GM23248 (cell line): Measurements from ENCODE around the gene MUC12. TPM values are rescaled to one million over a fixed set of nuclear protein-coding genes. Genes with fewer than 3 reads are reported as not detected.
"Not testable (repeated sequence)": the region's sequence is repeated elsewhere in the genome, so short reads cannot be mapped to it uniquely, and the experiment has no call there.

Experiments
- DNase-seq: peaks from one replicate; pipeline ENCODE4 v3.0.0-alpha.2; 2015
- H2AFZ ChIP-seq: fragments of 200-600 bp; sonication (generic); 2 replicates; pipeline ENCODE4 v1.6.1; 2016; ENCODE audit warnings: antibody characterized with exemption
- H3F3A ChIP-seq: fragments of 200-600 bp; sonication (generic); 2 replicates; pipeline ENCODE4 v1.6.1; 2016; ENCODE audit warnings: mild to moderate bottlenecking, antibody characterized with exemption, mixed run types; ENCODE audit not compliant: insufficient read depth
- H3K27ac ChIP-seq: fragments of 200-600 bp; sonication (generic); 2 replicates; pipeline ENCODE4 v1.5.1; 2016; ENCODE audit warnings: mild to moderate bottlenecking
- H3K27me3 ChIP-seq: fragments of 200-600 bp; sonication (generic); replicated peaks from 2 replicates; pipeline ENCODE4 v1.6.1; 2016; ENCODE audit warnings: mild to moderate bottlenecking; ENCODE audit not compliant: insufficient read depth
- H3K36me3 ChIP-seq: fragments of 200-600 bp; sonication (generic); 2 replicates; pipeline ENCODE4 v1.6.1; 2016; ENCODE audit warnings: low read depth, mild to moderate bottlenecking
- H3K4me1 ChIP-seq: fragments of 200-600 bp; sonication (generic); 2 replicates; pipeline ENCODE4 v1.6.1; 2016; ENCODE audit warnings: mild to moderate bottlenecking; ENCODE audit not compliant: insufficient read depth
- H3K4me2 ChIP-seq: fragments of 200-600 bp; sonication (generic); one replicate; pipeline ENCODE4 v1.6.1; 2016; ENCODE audit warnings: mild to moderate bottlenecking; ENCODE audit not compliant: unreplicated experiment
- H3K4me3 ChIP-seq: fragments of 200-600 bp; sonication (generic); 2 replicates; pipeline ENCODE4 v1.5.1; 2016; ENCODE audit warnings: mild to moderate bottlenecking
- H3K79me2 ChIP-seq: fragments of 200-600 bp; sonication (generic); 2 replicates; pipeline ENCODE4 v1.6.1; 2016; ENCODE audit warnings: mild to moderate bottlenecking; ENCODE audit not compliant: insufficient read depth
- H3K9ac ChIP-seq: fragments of 200-600 bp; sonication (generic); 2 replicates; pipeline ENCODE4 v1.6.1; 2016; ENCODE audit warnings: mild to moderate bottlenecking
- H3K9me2 ChIP-seq: fragments of 200-600 bp; sonication (generic); 2 replicates; pipeline ENCODE4 v1.6.1; 2016; ENCODE audit warnings: mixed run types, mild to moderate bottlenecking, moderate library complexity; ENCODE audit not compliant: insufficient read depth
- H3K9me3 ChIP-seq: fragments of 200-600 bp; sonication (generic); one replicate; pipeline ENCODE4 v1.6.1; 2017; ENCODE audit warnings: low read depth
- H4K20me1 ChIP-seq: fragments of 200-600 bp; sonication (generic); 2 replicates; pipeline ENCODE4 v1.6.0; 2016; ENCODE audit not compliant: insufficient read depth
- EZH2 ChIP-seq: fragments of 200-600 bp; sonication (generic); IDR thresholded peaks from 2 replicates; pipeline ENCODE4 v1.6.1; 2018; ENCODE audit warnings: antibody characterized with exemption, mild to moderate bottlenecking; ENCODE audit not compliant: insufficient read depth, poor library complexity, severe bottlenecking
- EZH2phosphoT487 ChIP-seq: fragments of 200-600 bp; sonication (generic); IDR thresholded peaks from 2 replicates; pipeline ENCODE4 v1.6.1; 2018; ENCODE audit warnings: antibody characterized with exemption, moderate library complexity, mild to moderate bottlenecking, low read depth; ENCODE audit not compliant: insufficient read depth
- WGBS, 2 experiments: methylation state at CpG; one replicate each; pipeline ENCODE4 v1.1.6; 2015 to 2017; ENCODE audit warnings: low lambda C conversion rate in 2 of 2, low coverage in 1 of 2; ENCODE audit errors: missing lambda C conversion rate in 2 of 2; 5-methylcytosine and 5-hydroxymethylcytosine counted together
- in situ Hi-C: fragments of 300-500 bp; cut with MboI; formaldehyde crosslinking; loops from 2 replicates; pipeline ENCODE4 v1.15.0; 2020
- polyA plus RNA-seq: library from polyadenylated mRNA; unstranded; fragments of >200 nt; fragmentation: Nextera tagmentation; extraction: Ambion mirVana; gene quantifications from 2 replicates; pipeline ENCODE4 v1.2.1, GENCODE V29; 2016
- total RNA-seq: library from RNA; depleted of rRNA; stranded (reverse); fragments of >200 nt; shearing (Covaris generic); gene quantifications from 2 replicates; pipeline ENCODE4 v1.2.3, GENCODE V29; 2014

MUC12 gene
- total and polyA plus RNA-seq, 2 experiments from 2014 or later = 0.54 to 1.0 TPM

- H3K27ac ChIP-seq, H3F3A ChIP-seq, H3K27me3 ChIP-seq, H3K4me3 ChIP-seq, H3K4me1 ChIP-seq, H2AFZ ChIP-seq, H4K20me1 ChIP-seq, H3K36me3 ChIP-seq, H3K79me2 ChIP-seq, H3K9ac ChIP-seq, H3K4me2 ChIP-seq, DNase-seq, H3K9me3 ChIP-seq, in situ Hi-C loops, H3K9me2 ChIP-seq: not testable (repeated sequence)
- WGBS, 2 experiments = 56 to 66% methylated on average over 2 of the region's 2 CpGs
Measured at GRCh38 chr7:101007361-101007760, 38.0 kb downstream of the MUC12 start.

- no peaks in the 10 kb centered on the region for H3K4me1 ChIP-seq
- in situ Hi-C loops = no loop called here
- no peak overlapping the region for H3K27ac ChIP-seq
- H3K9ac ChIP-seq = no peak overlapping the region
- TF ChIP-seq EZH2 (no peak), EZH2phosphoT487 (no peak)
- H3K36me3 ChIP-seq = no peaks in the 10 kb centered on the region
- H3K27me3 ChIP-seq = no peaks in the 10 kb centered on the region
- no peaks in the 10 kb centered on the region for H4K20me1 ChIP-seq
- H3K79me2 ChIP-seq = no peaks in the 10 kb centered on the region
- no peak for DNase-seq
- no peaks in the 10 kb centered on the region for H3K9me3 ChIP-seq
- 72 to 77% methylated on average over 5 of the region's 5 CpGs for WGBS, 2 experiments
- H3F3A ChIP-seq = no peaks in the 10 kb centered on the region
- no peak overlapping the region for H3K4me2 ChIP-seq
- no peak overlapping the region for H2AFZ ChIP-seq
- H3K9me2 ChIP-seq = no peaks in the 10 kb centered on the region
- no peak overlapping the region for H3K4me3 ChIP-seq
Measured at GRCh38 chr7:101009629-101010028, 40.3 kb downstream of the MUC12 start.

- Histone ChIP-seq H3K79me2 (no peaks in the 10 kb centered on the region), H3K4me3 (no peak overlapping the region), H3F3A (no peaks in the 10 kb centered on the region), H4K20me1 (no peaks in the 10 kb centered on the region), H3K9me2 (no peaks in the 10 kb centered on the region), H2AFZ (no peak overlapping the region), H3K27ac (no peak overlapping the region), H3K36me3 (no peaks in the 10 kb centered on the region), H3K4me2 (no peak overlapping the region), H3K27me3 (no peaks in the 10 kb centered on the region), H3K9me3 (no peaks in the 10 kb centered on the region), H3K4me1 (0 out of 2 replicates have a peak, but pooled peaks cover 6% of the 10 kb centered on the region), H3K9ac (no peak overlapping the region)
- 85 to 97% methylated on average over 6 of the region's 6 CpGs for WGBS, 2 experiments
- no peak for DNase-seq
- no peak for TF ChIP-seq EZH2
- no peak for TF ChIP-seq EZH2phosphoT487
- in situ Hi-C loops = no loop called here
Measured at GRCh38 chr7:101012931-101013330, 43.6 kb downstream of the MUC12 start.

- WGBS, 2 experiments = 96 to 98% methylated on average over 8 of the region's 8 CpGs
- 0 out of 2 replicates have a peak, but pooled peaks cover 6% of the 10 kb centered on the region for H3K4me1 ChIP-seq
- no peaks in the 10 kb centered on the region for H3K9me3 ChIP-seq
- no peaks in the 10 kb centered on the region for H3K36me3 ChIP-seq
- H3K27ac ChIP-seq = no peak overlapping the region
- no peak overlapping the region for H2AFZ ChIP-seq
- H3K79me2 ChIP-seq = no peaks in the 10 kb centered on the region
- H3K27me3 ChIP-seq = no peaks in the 10 kb centered on the region
- H3K4me3 ChIP-seq = no peak overlapping the region
- no peaks in the 10 kb centered on the region for H3K9me2 ChIP-seq
- no peak for DNase-seq
- H4K20me1 ChIP-seq = no peaks in the 10 kb centered on the region
- in situ Hi-C loops = no loop called here
- H3F3A ChIP-seq = no peaks in the 10 kb centered on the region
- TF ChIP-seq EZH2 (no peak), EZH2phosphoT487 (no peak)
- H3K4me2 ChIP-seq = no peak overlapping the region
- H3K9ac ChIP-seq = no peak overlapping the region
Measured at GRCh38 chr7:101015626-101016025, 46.3 kb downstream of the MUC12 start.
